Measurements from ENCODE around the gene FBXL17.

Gene FBXL17

GRCh38 chr5:108251350-108251749 is 130.5 kb downstream of the FBXL17 start:
- DNase-seq (ENCODE audit: low read depth): no peak
- TF ChIP-seq CTCF (IDR thresholded peaks at IDR 0.05; ENCODE audit: control insufficient read depth, insufficient read depth, low read depth, low read length, missing control alignments): no peak

GRCh38 chr5:108249785-108250426 is 132.0 kb downstream of the FBXL17 start:
- DNase-seq (ENCODE audit: low read depth): no peak
- TF ChIP-seq CTCF (IDR thresholded peaks at IDR 0.05; ENCODE audit: control insufficient read depth, insufficient read depth, low read depth, low read length, missing control alignments): no peak
- no peak overlapping the region for H3K4me3 ChIP-seq (ENCODE audit: control insufficient read depth, low read depth, low read length)

More at GRCh38 chr5:108251350-108251749, 130.5 kb downstream of the FBXL17 start:
- H3K4me3 ChIP-seq (ENCODE audit: control insufficient read depth, low read depth, low read length): no peak overlapping the region

- no peak for TF ChIP-seq CTCF (IDR thresholded peaks at IDR 0.05; ENCODE audit: control insufficient read depth, insufficient read depth, low read depth, low read length, missing control alignments)
- H3K4me3 ChIP-seq (ENCODE audit: control insufficient read depth, low read depth, low read length): no peak overlapping the region
- no peak for DNase-seq (ENCODE audit: low read depth)
Measured at GRCh38 chr5:108249095-108249784, 132.7 kb downstream of the FBXL17 start.

GRCh38 chr5:108238936-108239887 is 142.7 kb downstream of the FBXL17 start:
- no peak for TF ChIP-seq CTCF (IDR thresholded peaks at IDR 0.05; ENCODE audit: control insufficient read depth, insufficient read depth, low read depth, low read length, missing control alignments)
- no peak overlapping the region for H3K4me3 ChIP-seq (ENCODE audit: control insufficient read depth, low read depth, low read length)
- no peak for DNase-seq (ENCODE audit: low read depth)

GRCh38 chr5:108238461-108238860 is 143.4 kb downstream of the FBXL17 start:
- DNase-seq (ENCODE audit: low read depth): no peak
- H3K4me3 ChIP-seq (ENCODE audit: control insufficient read depth, low read depth, low read length): no peak overlapping the region
- TF ChIP-seq CTCF (IDR thresholded peaks at IDR 0.05; ENCODE audit: control insufficient read depth, insufficient read depth, low read depth, low read length, missing control alignments): no peak

- TF ChIP-seq CTCF (IDR thresholded peaks at IDR 0.05; ENCODE audit: control insufficient read depth, insufficient read depth, low read depth, low read length, missing control alignments): no peak
- H3K4me3 ChIP-seq (ENCODE audit: control insufficient read depth, low read depth, low read length): no peak overlapping the region
- DNase-seq (ENCODE audit: low read depth): no peak
Measured at GRCh38 chr5:108233617-108234155, 148.2 kb downstream of the FBXL17 start.

All from AG09309 (cell line).